HEK293 (cell line): ENCODE measurements around the gene NECTIN4.

ENCODE experiments used
- GLI4 ChIP-seq: fragments of 450-650 bp; formaldehyde crosslinking; IDR thresholded peaks from 2 replicates; pipeline ENCODE4 v1.5.1; 2016; ENCODE audit warnings: missing biosample characterization, missing genetic modification characterization
- GLIS2 ChIP-seq: fragments of 450-650 bp; formaldehyde crosslinking; IDR thresholded peaks from 2 replicates; pipeline ENCODE4 v1.5.1; 2016; ENCODE audit warnings: missing biosample characterization, missing genetic modification characterization
- HOXA7 ChIP-seq: sonication (generic); formaldehyde crosslinking; IDR thresholded peaks from 2 replicates; pipeline ENCODE4 v1.8.1; 2022; ENCODE audit warnings: missing genetic modification reagents, borderline replicate concordance
- KLF8 ChIP-seq: fragments of 450-650 bp; formaldehyde crosslinking; IDR thresholded peaks from 2 replicates; pipeline ENCODE4 v1.5.1; 2016; ENCODE audit warnings: missing biosample characterization, missing genetic modification characterization
- SETDB1 ChIP-seq: IDR thresholded peaks from one replicate; pipeline ENCODE4 v1.6.1; 2017; ENCODE audit warnings: mild to moderate bottlenecking, low read length, moderate library complexity, mixed read lengths; ENCODE audit not compliant: insufficient read length
- ZBTB17 ChIP-seq: fragments of 450-650 bp; formaldehyde crosslinking; IDR thresholded peaks from 2 replicates; pipeline ENCODE4 v1.5.1; 2016; ENCODE audit warnings: missing biosample characterization, missing genetic modification characterization
- ZBTB48 ChIP-seq: fragments of 450-650 bp; formaldehyde crosslinking; IDR thresholded peaks from 2 replicates; pipeline ENCODE4 v1.5.1; 2016; ENCODE audit warnings: missing biosample characterization, missing genetic modification characterization
- ZEB2 ChIP-seq: fragments of 450-650 bp; formaldehyde crosslinking; IDR thresholded peaks from 2 replicates; pipeline ENCODE4 v1.5.1; 2016; ENCODE audit warnings: missing biosample characterization, missing genetic modification characterization
- ZFP37 ChIP-seq: fragments of 450-650 bp; formaldehyde crosslinking; IDR thresholded peaks from 2 replicates; pipeline ENCODE4 v1.5.1; 2016; ENCODE audit warnings: missing biosample characterization, missing genetic modification characterization
- ZIC2 ChIP-seq: fragments of 450-650 bp; formaldehyde crosslinking; IDR thresholded peaks from 2 replicates; pipeline ENCODE4 v1.5.1; 2016; ENCODE audit warnings: missing biosample characterization, missing genetic modification characterization
- ZNF114 ChIP-seq: fragments of 450-650 bp; formaldehyde crosslinking; IDR thresholded peaks from 2 replicates; pipeline ENCODE4 v1.5.0; 2017; ENCODE audit warnings: missing biosample characterization, missing genetic modification characterization
- ZNF184 ChIP-seq: fragments of 450-650 bp; IDR thresholded peaks from 2 replicates; pipeline ENCODE4 v1.5.1; 2018; ENCODE audit warnings: missing biosample characterization, mild to moderate bottlenecking, missing genetic modification characterization
- ZNF335 ChIP-seq: fragments of 450-650 bp; formaldehyde crosslinking; conservative IDR thresholded peaks from 2 replicates; pipeline ENCODE4 v1.5.1; 2016; ENCODE audit warnings: missing biosample characterization, missing genetic modification characterization
- ZNF391 ChIP-seq: fragments of 450-650 bp; formaldehyde crosslinking; IDR thresholded peaks from 2 replicates; pipeline ENCODE4 v1.5.1; 2016; ENCODE audit warnings: low read depth, missing biosample characterization, missing genetic modification characterization, borderline replicate concordance
- ZNF544 ChIP-seq: fragments of 450-650 bp; formaldehyde crosslinking; IDR thresholded peaks from 2 replicates; pipeline ENCODE4 v1.5.0; 2017; ENCODE audit warnings: missing biosample characterization, missing genetic modification characterization
- ZNF660 ChIP-seq: fragments of 450-650 bp; IDR thresholded peaks from 2 replicates; pipeline ENCODE4 v1.5.1; 2018; ENCODE audit warnings: missing biosample characterization, mild to moderate bottlenecking, missing genetic modification characterization
- ZSCAN30 ChIP-seq: fragments of 450-650 bp; IDR thresholded peaks from 2 replicates; pipeline ENCODE4 v1.5.1; 2018; ENCODE audit warnings: missing biosample characterization, mild to moderate bottlenecking, missing genetic modification characterization, moderate library complexity
- TF ChIP-seq, protein P1 (sequence below): fragments of 450-650 bp; formaldehyde crosslinking; IDR thresholded peaks from 2 replicates; pipeline ENCODE4 v1.5.1; 2016; ENCODE audit warnings: missing biosample characterization, missing genetic modification characterization
- TF ChIP-seq, protein P2 (sequence below): fragments of 450-650 bp; formaldehyde crosslinking; IDR thresholded peaks from 2 replicates; pipeline ENCODE4 v1.5.1; 2016; ENCODE audit warnings: missing biosample characterization, missing genetic modification characterization
- TF ChIP-seq, protein P3 (sequence below): fragments of 450-650 bp; formaldehyde crosslinking; IDR thresholded peaks from 2 replicates; pipeline ENCODE4 v1.5.1; 2016; ENCODE audit warnings: missing biosample characterization, missing genetic modification characterization
- TF ChIP-seq, protein P4 (sequence below): fragments of 450-650 bp; formaldehyde crosslinking; conservative IDR thresholded peaks from 2 replicates; pipeline ENCODE4 v1.5.1; 2016; ENCODE audit warnings: low read depth, missing biosample characterization, missing genetic modification characterization
- TF ChIP-seq, protein P5 (sequence below): fragments of 450-650 bp; formaldehyde crosslinking; IDR thresholded peaks from 2 replicates; pipeline ENCODE4 v1.5.1; 2016; ENCODE audit warnings: missing biosample characterization, missing genetic modification characterization
- TF ChIP-seq, protein P6 (sequence below): fragments of 450-650 bp; formaldehyde crosslinking; IDR thresholded peaks from 2 replicates; pipeline ENCODE4 v1.5.1; 2016; ENCODE audit warnings: missing biosample characterization, missing genetic modification characterization
- TF ChIP-seq, protein P7 (sequence below): fragments of 450-650 bp; formaldehyde crosslinking; optimal IDR thresholded peaks from 2 replicates; pipeline ENCODE3; 2016; ENCODE audit warnings: missing biosample characterization, mild to moderate bottlenecking, missing genetic modification characterization

The NECTIN4 gene

DNA sequence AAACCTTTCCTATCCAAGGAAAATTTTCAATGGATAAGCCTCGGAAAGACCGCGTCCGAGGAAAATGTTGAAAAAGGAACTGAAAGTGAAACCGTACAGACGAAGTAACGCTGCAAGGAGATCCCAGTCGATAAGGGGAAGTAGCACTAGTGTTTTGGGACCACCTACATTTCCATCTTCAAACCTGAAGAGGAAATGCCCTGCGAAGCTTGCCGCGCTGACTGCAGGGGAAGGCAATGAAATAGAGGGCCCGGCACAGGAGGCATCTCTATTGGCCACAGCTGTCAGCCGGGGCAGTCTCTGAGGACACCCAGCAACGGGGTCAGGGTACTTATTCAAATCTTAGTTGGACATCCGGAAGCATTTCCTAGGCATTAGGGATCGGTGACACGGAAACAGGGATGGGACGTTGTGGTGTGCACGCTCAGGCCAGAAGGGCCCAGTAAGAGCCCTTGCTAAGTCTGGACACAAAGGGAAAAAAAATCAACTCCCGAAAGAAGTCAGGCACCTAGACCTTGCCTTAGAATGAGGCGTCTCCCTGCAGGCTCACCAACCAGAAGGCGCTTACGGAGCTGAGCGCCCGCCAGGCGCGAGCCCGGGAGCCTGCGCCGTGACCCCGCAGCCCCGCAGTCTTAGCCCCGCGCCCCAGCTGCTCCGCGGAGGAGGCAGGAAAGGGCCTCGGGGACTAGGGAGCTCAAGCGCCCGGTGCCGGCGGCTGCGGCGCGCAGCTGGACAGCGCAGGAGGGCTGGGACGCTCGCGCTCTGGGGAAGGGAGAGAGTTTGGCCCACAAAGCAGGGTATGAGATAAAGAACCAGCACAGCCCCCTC is 44.2 kb downstream of the NECTIN4 start (continued):
- TF ChIP-seq, protein P1, sequence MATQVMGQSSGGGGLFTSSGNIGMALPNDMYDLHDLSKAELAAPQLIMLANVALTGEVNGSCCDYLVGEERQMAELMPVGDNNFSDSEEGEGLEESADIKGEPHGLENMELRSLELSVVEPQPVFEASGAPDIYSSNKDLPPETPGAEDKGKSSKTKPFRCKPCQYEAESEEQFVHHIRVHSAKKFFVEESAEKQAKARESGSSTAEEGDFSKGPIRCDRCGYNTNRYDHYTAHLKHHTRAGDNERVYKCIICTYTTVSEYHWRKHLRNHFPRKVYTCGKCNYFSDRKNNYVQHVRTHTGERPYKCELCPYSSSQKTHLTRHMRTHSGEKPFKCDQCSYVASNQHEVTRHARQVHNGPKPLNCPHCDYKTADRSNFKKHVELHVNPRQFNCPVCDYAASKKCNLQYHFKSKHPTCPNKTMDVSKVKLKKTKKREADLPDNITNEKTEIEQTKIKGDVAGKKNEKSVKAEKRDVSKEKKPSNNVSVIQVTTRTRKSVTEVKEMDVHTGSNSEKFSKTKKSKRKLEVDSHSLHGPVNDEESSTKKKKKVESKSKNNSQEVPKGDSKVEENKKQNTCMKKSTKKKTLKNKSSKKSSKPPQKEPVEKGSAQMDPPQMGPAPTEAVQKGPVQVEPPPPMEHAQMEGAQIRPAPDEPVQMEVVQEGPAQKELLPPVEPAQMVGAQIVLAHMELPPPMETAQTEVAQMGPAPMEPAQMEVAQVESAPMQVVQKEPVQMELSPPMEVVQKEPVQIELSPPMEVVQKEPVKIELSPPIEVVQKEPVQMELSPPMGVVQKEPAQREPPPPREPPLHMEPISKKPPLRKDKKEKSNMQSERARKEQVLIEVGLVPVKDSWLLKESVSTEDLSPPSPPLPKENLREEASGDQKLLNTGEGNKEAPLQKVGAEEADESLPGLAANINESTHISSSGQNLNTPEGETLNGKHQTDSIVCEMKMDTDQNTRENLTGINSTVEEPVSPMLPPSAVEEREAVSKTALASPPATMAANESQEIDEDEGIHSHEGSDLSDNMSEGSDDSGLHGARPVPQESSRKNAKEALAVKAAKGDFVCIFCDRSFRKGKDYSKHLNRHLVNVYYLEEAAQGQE (tag by site-specific recombination), result peak; percentile 93
- TF ChIP-seq ZNF660 (tag by site-specific recombination) (0 out of 2 replicates have a peak, but pooled peaks have one; percentile 43), ZBTB48 (tag by site-specific recombination) (peak; percentile 99), ZNF184 (tag by site-specific recombination) (no peak), KLF8 (tag by site-specific recombination) (0 out of 2 replicates have a peak, but pooled peaks have one; percentile 11), ZBTB17 (tag by site-specific recombination) (peak; percentile 93), ZIC2 (tag by site-specific recombination) (peak; percentile 10; the same call in 1 of the 2 replicates), GLIS2 (tag by site-specific recombination) (peak; percentile 72), ZNF391 (tag by site-specific recombination) (no peak), SETDB1 (no peak), ZNF335 (tag by site-specific recombination) (peak; percentile 96), ZEB2 (tag by site-specific recombination) (peak; percentile 35; the same call in 1 of the 2 replicates), ZNF544 (tag by site-specific recombination) (no peak), GLI4 (no peak), HOXA7 (CRISPR knock-in tag) (no peak), ZFP37 (tag by site-specific recombination) (0 out of 2 replicates have a peak, but pooled peaks have one; percentile 26), ZSCAN30 (tag by site-specific recombination) (0 out of 2 replicates have a peak, but pooled peaks have one; percentile 21), ZNF114 (tag by site-specific recombination) (no peak)
- TF ChIP-seq, protein P2, sequence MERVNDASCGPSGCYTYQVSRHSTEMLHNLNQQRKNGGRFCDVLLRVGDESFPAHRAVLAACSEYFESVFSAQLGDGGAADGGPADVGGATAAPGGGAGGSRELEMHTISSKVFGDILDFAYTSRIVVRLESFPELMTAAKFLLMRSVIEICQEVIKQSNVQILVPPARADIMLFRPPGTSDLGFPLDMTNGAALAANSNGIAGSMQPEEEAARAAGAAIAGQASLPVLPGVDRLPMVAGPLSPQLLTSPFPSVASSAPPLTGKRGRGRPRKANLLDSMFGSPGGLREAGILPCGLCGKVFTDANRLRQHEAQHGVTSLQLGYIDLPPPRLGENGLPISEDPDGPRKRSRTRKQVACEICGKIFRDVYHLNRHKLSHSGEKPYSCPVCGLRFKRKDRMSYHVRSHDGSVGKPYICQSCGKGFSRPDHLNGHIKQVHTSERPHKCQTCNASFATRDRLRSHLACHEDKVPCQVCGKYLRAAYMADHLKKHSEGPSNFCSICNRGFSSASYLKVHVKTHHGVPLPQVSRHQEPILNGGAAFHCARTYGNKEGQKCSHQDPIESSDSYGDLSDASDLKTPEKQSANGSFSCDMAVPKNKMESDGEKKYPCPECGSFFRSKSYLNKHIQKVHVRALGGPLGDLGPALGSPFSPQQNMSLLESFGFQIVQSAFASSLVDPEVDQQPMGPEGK, result peak; percentile 60; the same call in 1 of the 2 replicates
- TF ChIP-seq, protein P3, sequence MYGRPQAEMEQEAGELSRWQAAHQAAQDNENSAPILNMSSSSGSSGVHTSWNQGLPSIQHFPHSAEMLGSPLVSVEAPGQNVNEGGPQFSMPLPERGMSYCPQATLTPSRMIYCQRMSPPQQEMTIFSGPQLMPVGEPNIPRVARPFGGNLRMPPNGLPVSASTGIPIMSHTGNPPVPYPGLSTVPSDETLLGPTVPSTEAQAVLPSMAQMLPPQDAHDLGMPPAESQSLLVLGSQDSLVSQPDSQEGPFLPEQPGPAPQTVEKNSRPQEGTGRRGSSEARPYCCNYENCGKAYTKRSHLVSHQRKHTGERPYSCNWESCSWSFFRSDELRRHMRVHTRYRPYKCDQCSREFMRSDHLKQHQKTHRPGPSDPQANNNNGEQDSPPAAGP (tag by site-specific recombination), result 0 out of 2 replicates have a peak, but pooled peaks have one; percentile 15
- TF ChIP-seq, protein P4, sequence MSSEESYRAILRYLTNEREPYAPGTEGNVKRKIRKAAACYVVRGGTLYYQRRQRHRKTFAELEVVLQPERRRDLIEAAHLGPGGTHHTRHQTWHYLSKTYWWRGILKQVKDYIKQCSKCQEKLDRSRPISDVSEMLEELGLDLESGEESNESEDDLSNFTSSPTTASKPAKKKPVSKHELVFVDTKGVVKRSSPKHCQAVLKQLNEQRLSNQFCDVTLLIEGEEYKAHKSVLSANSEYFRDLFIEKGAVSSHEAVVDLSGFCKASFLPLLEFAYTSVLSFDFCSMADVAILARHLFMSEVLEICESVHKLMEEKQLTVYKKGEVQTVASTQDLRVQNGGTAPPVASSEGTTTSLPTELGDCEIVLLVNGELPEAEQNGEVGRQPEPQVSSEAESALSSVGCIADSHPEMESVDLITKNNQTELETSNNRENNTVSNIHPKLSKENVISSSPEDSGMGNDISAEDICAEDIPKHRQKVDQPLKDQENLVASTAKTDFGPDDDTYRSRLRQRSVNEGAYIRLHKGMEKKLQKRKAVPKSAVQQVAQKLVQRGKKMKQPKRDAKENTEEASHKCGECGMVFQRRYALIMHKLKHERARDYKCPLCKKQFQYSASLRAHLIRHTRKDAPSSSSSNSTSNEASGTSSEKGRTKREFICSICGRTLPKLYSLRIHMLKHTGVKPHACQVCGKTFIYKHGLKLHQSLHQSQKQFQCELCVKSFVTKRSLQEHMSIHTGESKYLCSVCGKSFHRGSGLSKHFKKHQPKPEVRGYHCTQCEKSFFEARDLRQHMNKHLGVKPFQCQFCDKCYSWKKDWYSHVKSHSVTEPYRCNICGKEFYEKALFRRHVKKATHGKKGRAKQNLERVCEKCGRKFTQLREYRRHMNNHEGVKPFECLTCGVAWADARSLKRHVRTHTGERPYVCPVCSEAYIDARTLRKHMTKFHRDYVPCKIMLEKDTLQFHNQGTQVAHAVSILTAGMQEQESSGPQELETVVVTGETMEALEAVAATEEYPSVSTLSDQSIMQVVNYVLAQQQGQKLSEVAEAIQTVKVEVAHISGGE, result peak; percentile 83; the same call in 1 of the 2 replicates
- TF ChIP-seq, protein P5, sequence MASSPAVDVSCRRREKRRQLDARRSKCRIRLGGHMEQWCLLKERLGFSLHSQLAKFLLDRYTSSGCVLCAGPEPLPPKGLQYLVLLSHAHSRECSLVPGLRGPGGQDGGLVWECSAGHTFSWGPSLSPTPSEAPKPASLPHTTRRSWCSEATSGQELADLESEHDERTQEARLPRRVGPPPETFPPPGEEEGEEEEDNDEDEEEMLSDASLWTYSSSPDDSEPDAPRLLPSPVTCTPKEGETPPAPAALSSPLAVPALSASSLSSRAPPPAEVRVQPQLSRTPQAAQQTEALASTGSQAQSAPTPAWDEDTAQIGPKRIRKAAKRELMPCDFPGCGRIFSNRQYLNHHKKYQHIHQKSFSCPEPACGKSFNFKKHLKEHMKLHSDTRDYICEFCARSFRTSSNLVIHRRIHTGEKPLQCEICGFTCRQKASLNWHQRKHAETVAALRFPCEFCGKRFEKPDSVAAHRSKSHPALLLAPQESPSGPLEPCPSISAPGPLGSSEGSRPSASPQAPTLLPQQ (tag by site-specific recombination), result peak; percentile 27
- TF ChIP-seq, protein P6, sequence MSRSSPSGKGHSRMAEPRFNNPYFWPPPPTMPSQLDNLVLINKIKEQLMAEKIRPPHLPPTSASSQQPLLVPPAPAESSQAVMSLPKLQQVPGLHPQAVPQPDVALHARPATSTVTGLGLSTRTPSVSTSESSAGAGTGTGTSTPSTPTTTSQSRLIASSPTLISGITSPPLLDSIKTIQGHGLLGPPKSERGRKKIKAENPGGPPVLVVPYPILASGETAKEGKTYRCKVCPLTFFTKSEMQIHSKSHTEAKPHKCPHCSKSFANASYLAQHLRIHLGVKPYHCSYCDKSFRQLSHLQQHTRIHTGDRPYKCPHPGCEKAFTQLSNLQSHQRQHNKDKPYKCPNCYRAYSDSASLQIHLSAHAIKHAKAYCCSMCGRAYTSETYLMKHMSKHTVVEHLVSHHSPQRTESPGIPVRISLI (tag by site-specific recombination), result 0 out of 2 replicates have a peak, but pooled peaks have one; percentile 22
- TF ChIP-seq, protein P7, sequence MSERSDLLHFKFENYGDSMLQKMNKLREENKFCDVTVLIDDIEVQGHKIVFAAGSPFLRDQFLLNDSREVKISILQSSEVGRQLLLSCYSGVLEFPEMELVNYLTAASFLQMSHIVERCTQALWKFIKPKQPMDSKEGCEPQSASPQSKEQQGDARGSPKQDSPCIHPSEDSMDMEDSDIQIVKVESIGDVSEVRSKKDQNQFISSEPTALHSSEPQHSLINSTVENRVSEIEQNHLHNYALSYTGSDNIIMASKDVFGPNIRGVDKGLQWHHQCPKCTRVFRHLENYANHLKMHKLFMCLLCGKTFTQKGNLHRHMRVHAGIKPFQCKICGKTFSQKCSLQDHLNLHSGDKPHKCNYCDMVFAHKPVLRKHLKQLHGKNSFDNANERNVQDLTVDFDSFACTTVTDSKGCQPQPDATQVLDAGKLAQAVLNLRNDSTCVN, result peak; percentile 95
